Coronary artery (tissue), 2 donors: ENCODE results near the gene SPECC1L.

ENCODE experiments used
- DNase-seq: peaks from one replicate; pipeline ENCODE4 v3.0.0-alpha.2; 2017; ENCODE audit warnings: low spot score
- H3K27ac ChIP-seq, 2 donors: fragments of 200-600 bp; sonication (generic); one replicate each; pipeline ENCODE4 v1.5.1; 2016 to 2019
- H3K4me3 ChIP-seq: fragments of 200-600 bp; sonication (generic); 2 replicates; pipeline ENCODE4 v1.5.1; 2016; ENCODE audit warnings: mild to moderate bottlenecking, moderate library complexity
- TF ChIP-seq, protein P1 (sequence below): fragments of 200-600 bp; sonication (generic); IDR thresholded peaks from one replicate; pipeline ENCODE4 v1.5.1; 2019; ENCODE audit warnings: antibody characterized with exemption

The SPECC1L gene

DNA sequence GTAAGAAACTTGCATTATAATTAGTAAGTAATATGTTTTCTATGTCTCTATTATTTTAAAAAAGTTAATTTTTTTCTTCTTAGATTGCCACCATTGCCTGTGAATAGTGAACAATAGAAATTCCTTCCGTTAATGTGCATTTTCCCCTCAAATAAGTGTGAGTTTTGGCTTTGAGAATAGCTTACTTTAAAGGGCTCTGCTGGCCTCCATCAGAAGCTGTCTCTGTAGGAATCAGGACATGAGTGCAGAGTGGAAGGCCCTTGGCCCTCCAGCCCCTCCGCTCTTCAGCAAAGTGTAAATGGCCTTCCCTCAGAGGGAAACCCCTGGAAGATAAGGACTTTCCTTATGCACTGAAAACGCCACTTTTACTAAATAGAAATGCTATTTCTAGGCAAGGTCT is 132.7 kb downstream of the SPECC1L start:
- Histone ChIP-seq H3K27ac (peak overlapping the region; percentile 83 to 86), H3K4me3 (no peak overlapping the region)
- TF ChIP-seq, protein P1, sequence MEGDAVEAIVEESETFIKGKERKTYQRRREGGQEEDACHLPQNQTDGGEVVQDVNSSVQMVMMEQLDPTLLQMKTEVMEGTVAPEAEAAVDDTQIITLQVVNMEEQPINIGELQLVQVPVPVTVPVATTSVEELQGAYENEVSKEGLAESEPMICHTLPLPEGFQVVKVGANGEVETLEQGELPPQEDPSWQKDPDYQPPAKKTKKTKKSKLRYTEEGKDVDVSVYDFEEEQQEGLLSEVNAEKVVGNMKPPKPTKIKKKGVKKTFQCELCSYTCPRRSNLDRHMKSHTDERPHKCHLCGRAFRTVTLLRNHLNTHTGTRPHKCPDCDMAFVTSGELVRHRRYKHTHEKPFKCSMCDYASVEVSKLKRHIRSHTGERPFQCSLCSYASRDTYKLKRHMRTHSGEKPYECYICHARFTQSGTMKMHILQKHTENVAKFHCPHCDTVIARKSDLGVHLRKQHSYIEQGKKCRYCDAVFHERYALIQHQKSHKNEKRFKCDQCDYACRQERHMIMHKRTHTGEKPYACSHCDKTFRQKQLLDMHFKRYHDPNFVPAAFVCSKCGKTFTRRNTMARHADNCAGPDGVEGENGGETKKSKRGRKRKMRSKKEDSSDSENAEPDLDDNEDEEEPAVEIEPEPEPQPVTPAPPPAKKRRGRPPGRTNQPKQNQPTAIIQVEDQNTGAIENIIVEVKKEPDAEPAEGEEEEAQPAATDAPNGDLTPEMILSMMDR: no peak
- DNase-seq: no peak

DNA sequence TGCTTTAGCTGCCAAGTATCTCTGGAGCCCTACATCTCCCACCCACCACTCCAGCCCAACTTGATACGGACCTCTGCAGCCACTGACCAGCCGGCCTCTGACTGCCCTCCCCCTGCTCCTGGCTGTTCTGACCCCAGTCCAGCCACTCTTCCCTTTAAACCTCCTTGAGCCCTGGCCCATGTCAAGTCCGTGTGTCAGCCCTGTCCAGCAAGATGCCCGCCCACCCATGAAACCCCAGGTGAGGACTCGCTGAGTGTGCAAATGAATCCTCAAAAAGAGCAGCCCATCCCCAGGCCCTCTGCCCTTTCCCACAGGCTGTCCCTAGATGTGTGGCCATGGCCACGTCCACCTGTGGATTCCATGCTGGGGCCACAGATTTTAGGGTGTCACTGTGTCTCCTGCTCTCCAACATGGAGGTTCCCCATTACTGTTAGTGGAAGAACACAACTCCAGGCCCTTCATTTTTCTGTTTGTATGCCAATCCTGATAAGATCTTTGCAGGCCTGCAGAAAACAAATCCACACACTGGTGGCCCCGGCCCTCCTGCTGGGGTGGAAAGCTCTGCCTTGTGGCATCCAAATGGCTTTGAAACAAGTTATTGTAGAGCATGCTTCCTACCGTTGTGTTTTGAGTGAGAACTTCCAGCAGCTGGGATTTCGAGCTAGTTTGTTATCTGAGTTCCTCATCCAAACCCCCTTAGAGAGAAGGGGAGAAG is 134.1 kb downstream of the SPECC1L start:
- Histone ChIP-seq H3K4me3 (no peak overlapping the region), H3K27ac (peak overlapping the region in 1 of 2 donors; percentile 69)
- DNase-seq: no peak
- TF ChIP-seq, protein P1: no peak

DNA sequence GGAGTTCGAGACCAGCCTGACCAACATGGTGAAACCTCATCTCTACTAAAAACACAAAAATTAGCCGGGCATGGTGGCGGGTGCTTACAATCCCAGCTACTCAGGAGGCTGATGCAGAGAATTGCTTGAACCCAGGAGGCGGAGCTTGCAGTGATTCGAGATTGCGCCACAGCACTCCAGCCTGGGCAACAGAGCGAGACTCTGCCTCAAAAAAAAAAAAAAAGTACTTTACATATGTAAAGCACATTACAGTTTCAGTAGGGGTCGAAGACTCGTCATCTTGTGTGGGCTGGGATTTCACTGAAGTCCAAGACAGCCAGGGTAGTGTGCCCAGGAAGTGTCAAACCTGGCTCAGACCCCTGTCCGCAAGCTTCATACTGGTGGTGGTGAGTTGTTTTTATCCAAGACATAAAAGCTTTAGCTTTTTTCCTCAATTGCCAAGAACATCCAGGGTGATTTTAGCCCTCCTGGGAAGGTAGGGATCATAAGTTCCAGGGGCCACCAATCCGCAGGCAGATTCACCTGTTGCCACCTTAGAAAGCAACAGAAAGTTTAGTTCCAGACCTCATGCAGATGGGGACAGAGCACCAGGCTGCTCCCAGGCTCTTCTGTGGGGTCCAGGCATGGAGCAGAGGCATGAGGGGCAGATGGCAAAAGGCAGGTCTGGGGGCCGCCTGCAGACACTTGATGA is 135.1 kb downstream of the SPECC1L start:
- H3K27ac ChIP-seq: no peak overlapping the region
- no peak for DNase-seq
- TF ChIP-seq, protein P1: no peak
- no peak overlapping the region for H3K4me3 ChIP-seq

DNA sequence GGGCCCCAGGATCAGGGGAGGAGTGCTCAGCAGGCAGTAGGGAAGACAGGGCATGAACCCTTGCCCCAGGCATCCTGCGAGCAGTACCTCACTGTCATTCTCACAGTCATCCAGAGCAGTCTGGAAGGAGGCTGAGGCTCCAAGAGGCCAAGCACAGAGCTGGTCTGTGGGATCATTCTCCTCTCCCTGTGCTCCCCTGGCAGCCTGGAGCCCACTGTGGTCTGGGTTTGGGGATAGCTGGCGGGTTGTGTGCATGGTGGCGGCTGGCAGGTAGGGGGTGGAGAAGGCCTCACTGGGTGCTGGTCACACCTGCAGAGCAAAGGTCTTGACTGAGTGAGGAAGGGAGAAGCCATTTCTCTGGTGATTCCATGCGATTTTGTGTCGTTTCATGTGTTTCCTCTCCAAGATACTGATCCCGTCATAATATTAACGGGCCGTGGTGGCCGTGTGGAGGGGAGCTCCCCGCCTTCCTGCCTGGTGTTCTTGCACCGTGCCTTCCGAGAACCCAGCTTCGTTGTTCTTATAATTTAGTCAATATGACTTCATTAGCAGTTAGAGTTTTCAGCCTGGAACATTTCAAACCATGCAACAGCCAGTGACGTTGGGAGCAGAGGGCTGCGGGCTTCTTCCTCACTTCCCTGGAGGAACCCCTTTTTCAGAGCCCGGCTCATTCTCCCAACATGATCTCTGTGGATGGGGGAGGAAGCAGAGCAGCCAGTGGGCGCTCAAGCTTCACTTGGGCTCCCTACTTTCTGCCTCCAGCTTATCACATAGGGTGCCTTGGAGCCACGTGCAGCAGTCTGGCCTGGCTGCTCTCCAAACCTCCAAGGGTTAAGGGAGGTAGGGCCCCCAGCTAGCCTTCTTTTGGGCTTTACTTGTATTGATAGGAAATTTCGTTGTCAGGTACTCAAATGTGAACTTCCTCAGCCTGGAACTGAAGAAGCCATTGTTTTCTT is 136.0 kb downstream of the SPECC1L start:
- H3K27ac ChIP-seq: no peak overlapping the region
- no peak for DNase-seq
- no peak overlapping the region for H3K4me3 ChIP-seq
- TF ChIP-seq, protein P1: no peak

DNA sequence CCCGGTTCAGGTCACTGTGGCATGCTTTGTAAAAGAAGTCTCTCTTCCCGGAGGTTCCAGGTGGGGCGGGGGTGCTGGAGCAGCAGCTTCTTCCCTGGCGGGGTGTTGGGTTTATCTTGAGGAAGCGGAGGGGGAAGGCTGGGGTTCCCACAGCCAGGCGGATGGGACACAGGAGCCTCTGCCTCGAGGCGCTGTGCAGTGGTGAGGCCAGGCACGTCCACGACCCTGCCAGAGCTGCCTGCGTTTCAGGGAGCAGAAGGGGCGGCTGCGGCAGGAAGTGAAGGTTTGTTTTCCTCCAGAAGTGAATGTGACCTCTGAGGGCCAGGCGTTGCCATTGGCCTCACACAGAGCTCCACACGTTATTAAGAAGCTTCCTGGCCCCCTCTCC is 136.6 kb downstream of the SPECC1L start:
- DNase-seq: no peak
- Histone ChIP-seq H3K27ac (no peak overlapping the region), H3K4me3 (no peak overlapping the region)
- TF ChIP-seq, protein P1: no peak

DNA sequence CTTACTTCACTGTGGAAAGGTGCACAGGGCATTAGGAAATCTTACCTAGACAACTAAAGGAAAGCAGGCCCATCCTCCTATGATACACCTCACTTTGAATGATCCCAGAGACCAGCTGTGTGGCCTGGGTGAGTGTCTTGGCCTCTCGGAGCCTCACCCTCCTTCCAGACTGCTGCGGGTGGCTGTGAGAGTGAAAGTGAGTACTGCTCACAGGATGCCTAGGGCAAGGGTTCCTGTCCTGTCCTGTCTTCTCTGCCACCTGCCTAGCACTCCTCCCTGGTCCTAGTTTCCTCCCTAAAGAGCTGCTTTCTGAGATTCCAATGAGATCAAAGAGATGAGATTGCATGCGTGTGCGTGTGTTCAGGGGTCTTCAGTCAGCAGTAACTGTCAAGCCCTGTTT is 137.3 kb downstream of the SPECC1L start:
- TF ChIP-seq, protein P1: no peak
- H3K4me3 ChIP-seq: no peak overlapping the region
- H3K27ac ChIP-seq: no peak overlapping the region
- DNase-seq: no peak
